Measurements from ENCODE around the gene EIF6. TPM values are rescaled to one million over a fixed set of nuclear protein-coding genes. Genes with fewer than 3 reads are reported as not detected.

The EIF6 gene
- total RNA-seq, 4 donors from 2014 or later, result 69.5 to 110 (median 86.8) TPM

DNA sequence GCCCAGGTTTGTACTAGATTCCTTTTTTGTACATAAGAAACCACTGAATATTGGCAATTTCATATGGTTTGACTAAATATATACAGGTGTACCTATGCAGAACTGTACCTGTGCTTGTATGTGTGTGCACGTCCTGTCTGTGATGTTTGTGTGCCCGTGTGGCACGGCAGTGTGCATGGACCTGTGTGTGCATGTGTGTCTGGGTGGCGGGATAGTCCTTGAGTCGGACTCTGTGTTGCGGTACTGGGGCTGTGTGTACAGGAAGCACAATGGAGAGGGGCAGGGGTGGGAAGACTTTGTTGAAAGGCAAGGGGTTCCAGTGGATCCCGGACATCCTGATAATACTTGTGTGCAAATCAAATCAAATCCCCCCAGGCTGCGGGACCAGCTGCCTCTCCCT, 11.1 kb upstream of the EIF6 start:
- 76 to 77% methylated on average over 8 of the region's 8 CpGs for WGBS, 2 donors
- DNase-seq (ENCODE audit: low spot score in 2 of 2), result no peak
- TF ChIP-seq POLR2A (IDR thresholded peaks at IDR 0.05) (no peak), CTCF (IDR thresholded peaks at IDR 0.05) (no peak), EP300 (IDR thresholded peaks at IDR 0.05) (no peak)

GRCh38 chr20:35295058-35295457, 10.5 kb upstream of the EIF6 start:
- no peak overlapping the region for H3K4me3 ChIP-seq
- H3K36me3 ChIP-seq, result no peaks in the 10 kb centered on the region
- no peak overlapping the region for H3K27ac ChIP-seq
- 81% methylated on average over 8 of the region's 8 CpGs for WGBS, 2 donors
- DNase-seq (ENCODE audit: low spot score in 2 of 2), result no peak
- no peaks in the 10 kb centered on the region for H3K4me1 ChIP-seq
- no peaks in the 10 kb centered on the region for H3K9me3 ChIP-seq
- TF ChIP-seq CTCF (IDR thresholded peaks at IDR 0.05) (no peak), POLR2A (IDR thresholded peaks at IDR 0.05) (no peak), EP300 (IDR thresholded peaks at IDR 0.05) (no peak)
- H3K27me3 ChIP-seq, result no peaks in the 10 kb centered on the region

More for the DNA sequence above, 11.1 kb upstream of the EIF6 start:
- H3K27me3 ChIP-seq, result no peaks in the 10 kb centered on the region
- H3K4me3 ChIP-seq, result no peak overlapping the region
- H3K36me3 ChIP-seq, result no peaks in the 10 kb centered on the region
- H3K27ac ChIP-seq, result no peak overlapping the region
- no peaks in the 10 kb centered on the region for H3K4me1 ChIP-seq
- no peaks in the 10 kb centered on the region for H3K9me3 ChIP-seq

DNA sequence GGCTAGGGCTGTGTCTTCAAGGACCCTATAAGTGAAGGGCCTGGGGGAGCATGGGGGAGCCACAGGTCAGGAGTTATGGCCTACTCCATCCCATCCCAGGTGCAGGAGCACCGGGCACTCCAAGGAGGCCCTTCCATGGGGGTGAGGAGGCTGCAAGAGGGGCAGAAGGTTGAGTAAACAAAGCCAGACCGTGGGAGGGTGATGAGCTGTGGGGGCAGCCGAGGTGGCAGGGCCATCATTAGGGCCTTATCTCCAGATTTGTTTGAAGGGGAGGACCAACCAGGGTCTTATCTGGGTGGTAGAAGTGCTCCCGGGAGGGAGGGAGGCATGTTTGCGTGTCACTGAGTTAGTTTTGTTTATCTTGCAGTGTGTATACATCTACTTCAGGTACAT, 9.7 kb upstream of the EIF6 start:
- no peaks in the 10 kb centered on the region for H3K27me3 ChIP-seq
- TF ChIP-seq CTCF (IDR thresholded peaks at IDR 0.05) (no peak), POLR2A (IDR thresholded peaks at IDR 0.05) (no peak), EP300 (IDR thresholded peaks at IDR 0.05) (no peak)
- no peak overlapping the region for H3K27ac ChIP-seq
- 41 to 50% methylated on average over 5 of the region's 5 CpGs for WGBS, 2 donors
- DNase-seq (ENCODE audit: low spot score in 2 of 2), result no peak
- H3K36me3 ChIP-seq, result no peaks in the 10 kb centered on the region
- H3K4me3 ChIP-seq, result no peak overlapping the region
- no peaks in the 10 kb centered on the region for H3K4me1 ChIP-seq
- no peaks in the 10 kb centered on the region for H3K9me3 ChIP-seq

GRCh38 chr20:35293303-35294292, 9.0 kb upstream of the EIF6 start:
- TF ChIP-seq POLR2A (IDR thresholded peaks at IDR 0.05) (no peak), CTCF (IDR thresholded peaks at IDR 0.05) (no peak), EP300 (IDR thresholded peaks at IDR 0.05) (no peak)
- Histone ChIP-seq H3K4me1 (no peaks in the 10 kb centered on the region), H3K9me3 (no peaks in the 10 kb centered on the region), H3K27ac (no peak overlapping the region), H3K27me3 (no peaks in the 10 kb centered on the region), H3K36me3 (no peaks in the 10 kb centered on the region), H3K4me3 (no peak overlapping the region)
- WGBS, 2 donors, result 93% methylated on average over 19 of the region's 19 CpGs
- no peak for DNase-seq (ENCODE audit: low spot score in 2 of 2)

GRCh38 chr20:35292504-35293285, 8.1 kb upstream of the EIF6 start:
- Histone ChIP-seq H3K27ac (no peak overlapping the region), H3K27me3 (no peaks in the 10 kb centered on the region), H3K9me3 (no peaks in the 10 kb centered on the region), H3K4me1 (no peaks in the 10 kb centered on the region), H3K4me3 (no peak overlapping the region), H3K36me3 (no peaks in the 10 kb centered on the region)
- DNase-seq (ENCODE audit: low spot score in 2 of 2), result no peak
- TF ChIP-seq EP300 (IDR thresholded peaks at IDR 0.05) (no peak), CTCF (IDR thresholded peaks at IDR 0.05) (no peak), POLR2A (IDR thresholded peaks at IDR 0.05) (no peak)
- WGBS, 2 donors, result 66 to 70% methylated on average over 17 to 23 of the region's 23 CpGs

Measured in tibial nerve (tissue), 4 donors.